Panc1 (cell line): ENCODE results near the gene EIF4E. TPM values are rescaled to one million over a fixed set of nuclear protein-coding genes. Genes with fewer than 3 reads are reported as not detected.

Source experiments
- ATAC-seq: fragments of 200-7000 bp; cut with Tn5 transposase; 2 replicates; pipeline ENCODE4 v1.9.1; 2020; ENCODE audit warnings: mild to moderate bottlenecking, moderate library complexity
- BruUV-seq: library from RNA; stranded (reverse); fragments of 400-500 nt; replicated peaks from 2 replicates; lab custom pipeline; 2021; lab: Mats Ljungman, UMichigan
- CTCF ChIA-PET: fragments of 300-600 bp; sonication (Branson Sonifier 250); formaldehyde crosslinking; loops from one replicate; lab custom pipeline; 2022; ENCODE audit warnings: antibody characterized with exemption; lab: Charles Lee
- POLR2A ChIA-PET: fragments of 300-600 bp; sonication (Branson Sonifier 250); formaldehyde crosslinking; loops from one replicate; lab custom pipeline; 2022; ENCODE audit warnings: antibody characterized with exemption; lab: Charles Lee
- DNase-seq: peaks from one replicate; pipeline ENCODE4 v3.0.0-alpha.2; 2010; ENCODE audit warnings: low read depth, low spot score
- H3K27ac ChIP-seq: 2 replicates; pipeline ENCODE4 v1.5.1; 2011; ENCODE audit warnings: mild to moderate bottlenecking, low read length, inconsistent platforms
- H3K27me3 ChIP-seq: fragments of 200-500 bp; sonication (Bioruptor generic); 2 replicates; pipeline ENCODE4 v1.6.0; 2014; ENCODE audit warnings: low read length, inconsistent platforms; ENCODE audit not compliant: control insufficient read depth, insufficient read depth
- H3K36me3 ChIP-seq: fragments of 200-500 bp; sonication (Bioruptor generic); 2 replicates; pipeline ENCODE4 v1.5.1; 2014; ENCODE audit warnings: inconsistent platforms, mild to moderate bottlenecking, low read length, moderate library complexity; ENCODE audit not compliant: control insufficient read depth, insufficient read depth
- H3K4me1 ChIP-seq: 2 replicates; pipeline ENCODE4 v1.5.1; 2011; ENCODE audit warnings: inconsistent platforms, mild to moderate bottlenecking, low read length, moderate library complexity; ENCODE audit not compliant: control insufficient read depth, insufficient read depth
- H3K4me3 ChIP-seq, 2 experiments: 2 replicates each; pipeline ENCODE4 v1.5.1; 2011 to 2012; ENCODE audit warnings: low read depth in 2 of 2, low read length in 2 of 2, mild to moderate bottlenecking in 2 of 2, inconsistent platforms in 1 of 2, moderate library complexity in 1 of 2
- H3K9me3 ChIP-seq: fragments of 200-500 bp; sonication (Bioruptor generic); 2 replicates; pipeline ENCODE4 v1.5.1; 2014; ENCODE audit warnings: low read depth, mild to moderate bottlenecking, inconsistent platforms, low read length, moderate library complexity; ENCODE audit not compliant: control insufficient read depth, insufficient read depth
- POLR2AphosphoS5 ChIP-seq: IDR thresholded peaks from 2 replicates; pipeline ENCODE4 v1.6.1; 2012; ENCODE audit warnings: mild to moderate bottlenecking, low read depth, low read length, moderate library complexity
- SIN3A ChIP-seq: IDR thresholded peaks from 2 replicates; pipeline ENCODE4 v1.6.1; 2012; ENCODE audit warnings: low read depth, mild to moderate bottlenecking, low read length, moderate library complexity, borderline replicate concordance; ENCODE audit not compliant: insufficient read depth
- TCF7L2 ChIP-seq: IDR thresholded peaks from 2 replicates; pipeline ENCODE4 v1.6.1; 2011; ENCODE audit warnings: mild to moderate bottlenecking, low read depth, low read length, inconsistent platforms
- in situ Hi-C: cut with HindIII; loops from 2 replicates; pipeline ENCODE4 v1.10.0; 2016; ENCODE audit warnings: low sequenced_read_pairs, low pct_unique_long_range_greater_than_20kb
- intact Hi-C: fragments of 100-400 bp; cut with micrococcal nuclease; formaldehyde crosslinking; loops from one replicate; pipeline ENCODE4 v1.10.0; 2022; ENCODE audit not compliant: unreplicated experiment
- total RNA-seq: library from RNA; stranded (reverse); gene quantifications from one replicate; pipeline ENCODE4 v1.2.1, GENCODE V29; 2021; ENCODE audit not compliant: unreplicated experiment
- TF ChIP-seq, protein P1 (sequence below): fragments of 450-650 bp; IDR thresholded peaks from 2 replicates; pipeline ENCODE4 v1.5.1; 2017; ENCODE audit warnings: mild to moderate bottlenecking
- TF ChIP-seq, protein P2 (sequence below), 2 experiments: IDR thresholded peaks; 2 replicates each; pipeline ENCODE4 v1.6.1; 2011 to 2012; ENCODE audit warnings: low read depth in 2 of 2, control low read depth in 1 of 2, low read length in 1 of 2, mild to moderate bottlenecking in 1 of 2, moderate library complexity in 1 of 2; ENCODE audit not compliant: insufficient read depth in 1 of 2

Gene EIF4E
- total RNA-seq, 1 experiment from 2014 or later = 89.7 TPM

DNA sequence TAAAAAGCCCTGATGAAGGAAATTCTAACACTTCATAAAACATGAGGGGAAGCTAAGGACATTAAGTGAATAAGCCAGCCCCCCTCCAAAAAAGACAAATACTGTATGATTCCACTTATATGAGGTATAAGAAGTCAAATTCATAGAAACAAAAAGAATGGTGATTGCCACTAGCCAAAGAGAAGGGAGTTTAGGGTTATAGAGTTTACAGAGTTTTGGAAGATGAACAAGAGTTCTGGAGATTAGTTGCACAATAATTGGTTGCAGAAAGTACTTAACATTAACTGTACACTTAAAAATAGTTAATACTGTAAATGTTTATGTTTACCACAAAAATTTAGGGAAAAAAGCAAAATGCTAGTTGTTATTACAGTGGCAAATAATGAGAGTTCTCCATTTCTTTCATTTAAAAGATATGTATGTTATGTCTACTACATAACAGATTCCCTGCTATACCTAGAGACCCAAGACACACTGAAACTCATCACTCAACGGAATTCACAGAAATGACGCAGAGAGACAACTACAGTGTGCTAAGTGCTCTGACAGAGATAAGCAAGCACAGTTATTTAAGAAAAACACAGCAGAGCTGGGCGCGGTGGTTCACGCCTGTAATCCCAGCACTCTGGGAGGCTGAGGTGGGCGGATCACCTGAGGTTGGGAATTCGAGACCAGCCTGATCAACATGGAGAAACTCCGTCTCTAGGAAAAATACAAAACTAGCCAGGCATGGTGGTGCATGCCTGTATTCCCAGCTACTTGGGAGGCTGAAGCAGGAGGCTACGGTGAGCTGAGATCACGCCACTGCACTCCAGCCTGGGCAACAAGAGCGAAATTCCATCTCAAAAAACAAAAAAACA, 37.2 kb downstream of the EIF4E start:
- Histone ChIP-seq H3K4me3 (no peak overlapping the region), H3K9me3 (no peaks in the 10 kb centered on the region), H3K4me1 (no peaks in the 10 kb centered on the region), H3K27me3 (no peaks in the 10 kb centered on the region), H3K27ac (no peak overlapping the region), H3K36me3 (peaks cover 27% of the 10 kb centered on the region)
- ATAC-seq (no peak), DNase-seq (no peak)
- no peak for TF ChIP-seq TCF7L2
- no peak for TF ChIP-seq SIN3A
- TF ChIP-seq POLR2AphosphoS5 = no peak
- TF ChIP-seq, protein P1, sequence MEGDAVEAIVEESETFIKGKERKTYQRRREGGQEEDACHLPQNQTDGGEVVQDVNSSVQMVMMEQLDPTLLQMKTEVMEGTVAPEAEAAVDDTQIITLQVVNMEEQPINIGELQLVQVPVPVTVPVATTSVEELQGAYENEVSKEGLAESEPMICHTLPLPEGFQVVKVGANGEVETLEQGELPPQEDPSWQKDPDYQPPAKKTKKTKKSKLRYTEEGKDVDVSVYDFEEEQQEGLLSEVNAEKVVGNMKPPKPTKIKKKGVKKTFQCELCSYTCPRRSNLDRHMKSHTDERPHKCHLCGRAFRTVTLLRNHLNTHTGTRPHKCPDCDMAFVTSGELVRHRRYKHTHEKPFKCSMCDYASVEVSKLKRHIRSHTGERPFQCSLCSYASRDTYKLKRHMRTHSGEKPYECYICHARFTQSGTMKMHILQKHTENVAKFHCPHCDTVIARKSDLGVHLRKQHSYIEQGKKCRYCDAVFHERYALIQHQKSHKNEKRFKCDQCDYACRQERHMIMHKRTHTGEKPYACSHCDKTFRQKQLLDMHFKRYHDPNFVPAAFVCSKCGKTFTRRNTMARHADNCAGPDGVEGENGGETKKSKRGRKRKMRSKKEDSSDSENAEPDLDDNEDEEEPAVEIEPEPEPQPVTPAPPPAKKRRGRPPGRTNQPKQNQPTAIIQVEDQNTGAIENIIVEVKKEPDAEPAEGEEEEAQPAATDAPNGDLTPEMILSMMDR = no peak
- TF ChIP-seq, protein P2, sequence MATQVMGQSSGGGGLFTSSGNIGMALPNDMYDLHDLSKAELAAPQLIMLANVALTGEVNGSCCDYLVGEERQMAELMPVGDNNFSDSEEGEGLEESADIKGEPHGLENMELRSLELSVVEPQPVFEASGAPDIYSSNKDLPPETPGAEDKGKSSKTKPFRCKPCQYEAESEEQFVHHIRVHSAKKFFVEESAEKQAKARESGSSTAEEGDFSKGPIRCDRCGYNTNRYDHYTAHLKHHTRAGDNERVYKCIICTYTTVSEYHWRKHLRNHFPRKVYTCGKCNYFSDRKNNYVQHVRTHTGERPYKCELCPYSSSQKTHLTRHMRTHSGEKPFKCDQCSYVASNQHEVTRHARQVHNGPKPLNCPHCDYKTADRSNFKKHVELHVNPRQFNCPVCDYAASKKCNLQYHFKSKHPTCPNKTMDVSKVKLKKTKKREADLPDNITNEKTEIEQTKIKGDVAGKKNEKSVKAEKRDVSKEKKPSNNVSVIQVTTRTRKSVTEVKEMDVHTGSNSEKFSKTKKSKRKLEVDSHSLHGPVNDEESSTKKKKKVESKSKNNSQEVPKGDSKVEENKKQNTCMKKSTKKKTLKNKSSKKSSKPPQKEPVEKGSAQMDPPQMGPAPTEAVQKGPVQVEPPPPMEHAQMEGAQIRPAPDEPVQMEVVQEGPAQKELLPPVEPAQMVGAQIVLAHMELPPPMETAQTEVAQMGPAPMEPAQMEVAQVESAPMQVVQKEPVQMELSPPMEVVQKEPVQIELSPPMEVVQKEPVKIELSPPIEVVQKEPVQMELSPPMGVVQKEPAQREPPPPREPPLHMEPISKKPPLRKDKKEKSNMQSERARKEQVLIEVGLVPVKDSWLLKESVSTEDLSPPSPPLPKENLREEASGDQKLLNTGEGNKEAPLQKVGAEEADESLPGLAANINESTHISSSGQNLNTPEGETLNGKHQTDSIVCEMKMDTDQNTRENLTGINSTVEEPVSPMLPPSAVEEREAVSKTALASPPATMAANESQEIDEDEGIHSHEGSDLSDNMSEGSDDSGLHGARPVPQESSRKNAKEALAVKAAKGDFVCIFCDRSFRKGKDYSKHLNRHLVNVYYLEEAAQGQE (IDR thresholded peaks at IDR 0.05; ENCODE audit: insufficient read depth in 1 of 2, low read depth in 2 of 2, low read length in 1 of 2) = no peak
- in situ Hi-C loops = no loop called here
- intact Hi-C loops = no loop called here
- BruUV-seq = no TSS peak
- CTCF ChIA-PET = no interaction called here
- POLR2A ChIA-PET = no interaction called here

DNA sequence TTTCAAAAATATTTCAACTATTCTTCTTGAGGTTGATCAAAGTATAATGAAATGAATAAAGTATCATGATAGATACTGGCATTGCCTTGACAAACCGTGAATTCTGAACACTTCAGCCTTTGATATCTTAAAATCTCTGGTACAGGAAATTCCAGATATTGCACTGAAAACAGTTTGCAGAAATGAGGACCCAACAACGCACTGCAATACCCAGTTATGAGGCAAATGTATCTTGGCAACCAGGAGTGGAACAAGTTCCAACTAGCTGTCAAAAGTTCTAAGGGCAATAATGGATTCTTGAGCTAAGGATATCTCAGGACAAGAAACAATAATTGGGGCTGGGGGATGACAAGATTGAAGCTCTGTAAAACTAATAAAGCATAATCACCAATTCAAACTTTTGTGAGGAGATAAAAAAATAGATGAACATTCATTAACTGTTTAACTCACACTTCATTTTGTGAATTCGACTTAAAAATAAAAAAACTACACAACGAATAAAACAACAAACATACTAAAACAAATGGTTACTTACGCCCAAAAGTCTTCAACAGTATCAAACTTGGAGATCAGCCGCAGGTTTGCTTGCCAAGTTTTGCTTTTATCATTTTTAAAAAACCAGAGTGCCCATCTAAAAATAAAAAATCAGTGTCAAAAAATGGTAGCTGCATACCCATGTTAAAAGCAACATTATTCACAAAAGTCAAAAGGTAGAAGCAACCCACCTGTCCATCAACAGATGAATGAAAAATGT, 38.1 kb downstream of the EIF4E start:
- H3K27ac ChIP-seq = no peak overlapping the region
- ATAC-seq = no peak
- no peak for DNase-seq
- ChIA-PET POLR2A (no interaction called here), CTCF (interaction anchor here (0.5 kb wide), 1 partner anchor 20 kb away, joined by 4 read pairs; no protein-coding TSS in a partner anchor)
- no peak overlapping the region for H3K4me3 ChIP-seq
- in situ Hi-C loops = no loop called here
- no peaks in the 10 kb centered on the region for H3K9me3 ChIP-seq
- peaks cover 27% of the 10 kb centered on the region for H3K36me3 ChIP-seq
- H3K4me1 ChIP-seq = no peaks in the 10 kb centered on the region
- intact Hi-C loops = no loop called here
- no peaks in the 10 kb centered on the region for H3K27me3 ChIP-seq
- BruUV-seq = no TSS peak
- TF ChIP-seq, protein P2 (IDR thresholded peaks at IDR 0.05; ENCODE audit: insufficient read depth in 1 of 2, low read depth in 2 of 2, low read length in 1 of 2) = no peak
- TF ChIP-seq TCF7L2 (no peak), SIN3A (no peak), POLR2AphosphoS5 (no peak)
- TF ChIP-seq, protein P1 = no peak
